Lower leg skin (tissue), 4 donors: ENCODE data around the gene HOXA1. TPM values are rescaled to one million over a fixed set of nuclear protein-coding genes. Genes with fewer than 3 reads are reported as not detected.

Source experiments
- DNase-seq, 2 donors: peaks; one replicate each; pipeline ENCODE4 v3.0.0-alpha.2; 2019; ENCODE audit warnings: low spot score in 2 of 2
- H3K4me3 ChIP-seq: fragments of 200-600 bp; sonication (generic); 2 replicates; pipeline ENCODE4 v1.5.1; 2017; ENCODE audit warnings: mild to moderate bottlenecking, low read depth; ENCODE audit not compliant: poor library complexity, severe bottlenecking
- CTCF ChIP-seq, 3 donors: fragments of 450-650 bp; IDR thresholded peaks; one replicate each; pipeline ENCODE4 v1.5.1; 2016; ENCODE audit warnings: antibody characterized with exemption in 3 of 3, mild to moderate bottlenecking in 3 of 3, moderate library complexity in 2 of 3
- POLR2A ChIP-seq, 2 donors: fragments of 450-650 bp; IDR thresholded peaks; one replicate each; pipeline ENCODE4 v1.6.1; 2016 to 2017; ENCODE audit warnings: antibody characterized with exemption in 2 of 2, mild to moderate bottlenecking in 1 of 2, moderate library complexity in 1 of 2
- WGBS, 2 donors: methylation state at CpG; one replicate each; pipeline ENCODE4 v1.1.5; 2018; 5-methylcytosine and 5-hydroxymethylcytosine counted together
- intact Hi-C: fragments of 100-400 bp; cut with DNase I; formaldehyde crosslinking; loops from one replicate; pipeline ENCODE4 v1.15.0; 2023; ENCODE audit warnings: low total_unique reads
- total RNA-seq, 4 donors: library from RNA; depleted of rRNA; stranded (reverse); fragments of >200 nt; gene quantifications; one replicate each; pipeline ENCODE4 v1.1.0, GENCODE V29; 2016

HOXA1 gene
- total RNA-seq, 4 donors from 2014 or later: 0.63 to 3.2 (median 1.9) TPM

GRCh38 chr7:27092819-27093110, 3.0 kb downstream of the HOXA1 start:
- DNase-seq: no peak

GRCh38 chr7:27091941-27092818, 3.6 kb downstream of the HOXA1 start:
- H3K4me3 ChIP-seq: no peak overlapping the region
- no peak for DNase-seq
- TF ChIP-seq POLR2A (IDR thresholded peaks at IDR 0.05): no peak
- TF ChIP-seq CTCF (IDR thresholded peaks at IDR 0.05): no peak
- intact Hi-C loops: no loop called here
- WGBS, 2 donors: 81 to 85% methylated on average over 9 of the region's 9 CpGs

More at GRCh38 chr7:27092819-27093110, 3.0 kb downstream of the HOXA1 start:
- intact Hi-C loops: no loop called here
- H3K4me3 ChIP-seq: no peak overlapping the region
- WGBS, 2 donors: 71 to 73% methylated on average over 1 of the region's 1 CpG
- TF ChIP-seq CTCF (IDR thresholded peaks at IDR 0.05) (no peak), POLR2A (IDR thresholded peaks at IDR 0.05) (no peak)

GRCh38 chr7:27091105-27091504, 4.7 kb downstream of the HOXA1 start:
- intact Hi-C loops: no loop called here
- WGBS, 2 donors: 68 to 73% methylated on average over 3 of the region's 3 CpGs
- TF ChIP-seq CTCF (IDR thresholded peaks at IDR 0.05) (no peak), POLR2A (IDR thresholded peaks at IDR 0.05) (no peak)
- H3K4me3 ChIP-seq: no peak overlapping the region
- DNase-seq: no peak

- no peak for TF ChIP-seq CTCF (IDR thresholded peaks at IDR 0.05)
- TF ChIP-seq POLR2A (IDR thresholded peaks at IDR 0.05): no peak
- intact Hi-C loops: no loop called here
- no peak overlapping the region for H3K4me3 ChIP-seq
- no peak for DNase-seq
- 21 to 35% methylated on average over 43 to 50 of the region's 68 CpGs for WGBS, 2 donors
Observed at GRCh38 chr7:27088002-27088922, 7.5 kb downstream of the HOXA1 start.

- 92 to 93% methylated on average over 2 of the region's 2 CpGs for WGBS, 2 donors
- TF ChIP-seq POLR2A (IDR thresholded peaks at IDR 0.05): no peak
- no peak for TF ChIP-seq CTCF (IDR thresholded peaks at IDR 0.05)
- intact Hi-C loops: no loop called here
- no peak overlapping the region for H3K4me3 ChIP-seq
- no peak for DNase-seq
Observed at GRCh38 chr7:27083646-27084045, 12.2 kb downstream of the HOXA1 start.
